ENCODE data around the gene TFAP2B.

The TFAP2B gene

DNA sequence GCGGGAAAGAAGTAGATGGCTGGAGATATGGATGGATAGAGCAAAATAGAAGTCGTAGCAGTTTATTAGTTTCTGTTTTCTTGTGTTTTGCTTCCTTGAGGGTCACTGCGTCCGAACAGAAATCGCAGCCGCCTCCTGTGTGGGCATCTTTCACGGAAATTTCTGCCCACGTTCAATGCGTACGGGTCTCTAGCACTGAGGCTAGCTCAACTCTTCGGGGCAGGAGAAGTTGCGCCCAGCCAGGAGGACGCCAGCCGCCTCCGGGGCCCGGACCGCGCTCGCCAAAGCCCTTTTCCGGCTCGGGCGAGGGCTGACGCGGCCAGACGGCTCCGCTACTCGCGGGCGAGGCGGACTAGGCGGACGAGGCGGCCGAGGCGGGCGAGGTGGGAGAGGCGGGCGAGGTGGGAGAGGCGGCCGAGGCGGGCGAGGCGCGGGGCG is 814 bp downstream of the TFAP2B start:
- H3K4me3 ChIP-seq, result no peak overlapping the region
- peaks cover 68% of the 10 kb centered on the region for H3K27me3 ChIP-seq (ENCODE audit: low read depth)
- no peaks in the 10 kb centered on the region for H3K36me3 ChIP-seq (replicated peaks)
- H3K4me1 ChIP-seq, result no peaks in the 10 kb centered on the region
- H3K9me3 ChIP-seq, result no peaks in the 10 kb centered on the region
- no peak for DNase-seq (ENCODE audit: low spot score in 2 of 2)
- in situ Hi-C loops (cut with MboI; ENCODE audit: low sequenced_read_pairs), result no loop called here

DNA sequence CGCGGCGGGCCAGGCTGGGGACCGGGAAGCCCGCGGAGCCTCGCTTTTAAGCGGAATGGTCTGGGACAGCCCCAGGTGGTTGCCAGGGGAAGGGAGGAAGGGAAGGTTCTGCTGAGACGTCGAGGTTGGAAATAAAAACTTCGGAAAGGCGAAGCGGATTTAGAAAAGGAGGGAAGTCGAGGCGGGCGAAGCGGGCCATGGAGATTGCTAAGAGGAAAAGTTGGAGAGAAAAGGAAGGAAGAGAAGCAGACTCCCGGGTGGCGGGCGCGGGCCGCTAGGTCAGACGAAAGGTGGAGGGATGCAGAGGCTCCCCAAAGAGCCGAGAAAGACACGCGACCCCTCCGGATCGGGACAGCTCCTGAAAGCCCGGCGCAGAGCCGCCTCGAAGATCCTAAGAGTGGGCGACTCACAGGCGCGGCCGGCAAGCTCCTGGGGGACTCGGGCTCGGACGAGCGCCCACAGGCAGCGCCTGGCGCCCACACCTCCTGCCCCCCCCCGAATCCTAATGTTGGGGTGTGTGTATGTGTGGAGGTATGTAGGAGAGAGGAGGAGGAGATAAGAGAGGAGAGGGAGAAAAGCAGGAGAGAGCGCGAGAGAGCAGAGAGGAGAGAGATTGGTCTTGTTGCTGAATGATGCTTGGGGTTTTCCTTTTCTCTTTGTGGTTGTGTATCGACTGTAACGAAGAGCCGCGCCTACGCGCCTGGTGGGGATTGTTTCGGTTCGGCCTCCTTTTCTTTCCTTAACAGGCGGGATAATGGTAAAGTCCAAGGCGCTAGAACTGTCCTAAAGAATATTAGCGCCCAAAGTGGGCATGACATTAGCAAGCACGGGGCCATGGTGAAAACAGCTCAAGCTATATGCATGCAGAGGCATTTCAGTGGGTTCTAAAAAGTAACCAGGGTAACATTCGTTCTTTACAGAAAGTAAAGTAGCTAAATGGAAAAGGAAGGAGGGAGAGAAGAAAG is 1.5 kb downstream of the TFAP2B start:
- Histone ChIP-seq H3K4me3 (no peak overlapping the region), H3K27me3 (ENCODE audit: low read depth) (peaks cover 74% of the 10 kb centered on the region), H3K9me3 (no peaks in the 10 kb centered on the region), H3K4me1 (no peaks in the 10 kb centered on the region), H3K36me3 (replicated peaks) (no peaks in the 10 kb centered on the region)
- no peak for DNase-seq (ENCODE audit: low spot score in 2 of 2)
- in situ Hi-C loops (cut with MboI; ENCODE audit: low sequenced_read_pairs), result no loop called here

DNA sequence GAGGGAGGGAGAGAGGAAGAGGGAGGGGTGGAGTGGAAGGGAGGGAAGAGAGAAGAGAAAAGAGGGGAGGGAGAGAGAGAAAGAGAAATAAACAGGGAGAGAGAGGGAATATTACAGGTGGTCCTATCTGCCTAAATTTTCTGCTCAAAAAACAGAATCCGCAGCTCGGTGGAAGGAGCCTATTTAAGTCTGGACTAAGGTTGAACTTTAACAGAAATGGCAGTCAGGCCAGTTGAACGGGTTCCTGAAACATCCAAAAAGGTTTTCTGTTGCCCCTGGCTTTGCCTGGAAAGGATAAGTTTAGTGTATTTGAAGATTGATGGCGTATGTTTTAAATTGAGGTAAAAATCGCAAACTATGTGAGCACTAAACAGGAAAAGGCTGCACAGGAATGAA is 2.2 kb downstream of the TFAP2B start:
- no peaks in the 10 kb centered on the region for H3K9me3 ChIP-seq
- H3K27me3 ChIP-seq (ENCODE audit: low read depth), result peaks cover 80% of the 10 kb centered on the region
- H3K4me1 ChIP-seq, result no peaks in the 10 kb centered on the region
- in situ Hi-C loops (cut with MboI; ENCODE audit: low sequenced_read_pairs), result no loop called here
- no peaks in the 10 kb centered on the region for H3K36me3 ChIP-seq (replicated peaks)
- H3K4me3 ChIP-seq, result no peak overlapping the region
- DNase-seq (ENCODE audit: low spot score in 2 of 2), result no peak

DNA sequence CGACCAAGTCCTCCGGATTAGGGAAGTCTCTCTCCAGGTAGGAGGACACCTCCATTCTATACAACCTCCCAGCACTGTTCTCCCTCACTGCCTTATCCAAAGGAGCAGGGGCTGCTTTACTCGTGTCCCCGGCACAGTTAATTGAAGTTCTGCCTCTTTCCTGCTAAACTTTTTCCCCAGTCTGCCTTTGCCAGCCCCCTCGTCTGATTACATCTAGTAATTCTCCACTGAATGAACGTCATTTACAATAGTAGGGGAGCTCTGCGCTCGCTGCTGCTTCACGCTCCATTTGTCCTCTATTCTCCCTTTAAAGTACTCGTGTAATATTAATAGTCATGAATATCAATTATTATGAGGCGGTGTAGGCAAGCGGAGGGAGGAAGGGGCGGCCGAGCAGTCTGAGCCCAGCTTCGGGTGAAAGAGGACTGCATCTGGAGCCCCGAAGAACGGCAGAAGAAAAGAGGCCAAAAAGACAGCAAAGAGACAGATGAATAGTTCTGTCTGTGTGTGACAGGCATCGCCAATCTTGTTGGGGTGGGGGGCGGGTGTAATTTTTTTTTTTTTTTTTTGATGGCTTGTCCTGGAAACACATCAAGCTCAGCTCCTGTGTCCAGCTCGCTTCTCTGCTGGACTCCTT is 2.9 kb downstream of the TFAP2B start:
- in situ Hi-C loops (cut with MboI; ENCODE audit: low sequenced_read_pairs), result no loop called here
- no peaks in the 10 kb centered on the region for H3K36me3 ChIP-seq (replicated peaks)
- H3K9me3 ChIP-seq, result no peaks in the 10 kb centered on the region
- no peaks in the 10 kb centered on the region for H3K4me1 ChIP-seq
- no peak overlapping the region for H3K4me3 ChIP-seq
- no peak for DNase-seq (ENCODE audit: low spot score in 2 of 2)
- H3K27me3 ChIP-seq (ENCODE audit: low read depth), result peaks cover 84% of the 10 kb centered on the region

DNA sequence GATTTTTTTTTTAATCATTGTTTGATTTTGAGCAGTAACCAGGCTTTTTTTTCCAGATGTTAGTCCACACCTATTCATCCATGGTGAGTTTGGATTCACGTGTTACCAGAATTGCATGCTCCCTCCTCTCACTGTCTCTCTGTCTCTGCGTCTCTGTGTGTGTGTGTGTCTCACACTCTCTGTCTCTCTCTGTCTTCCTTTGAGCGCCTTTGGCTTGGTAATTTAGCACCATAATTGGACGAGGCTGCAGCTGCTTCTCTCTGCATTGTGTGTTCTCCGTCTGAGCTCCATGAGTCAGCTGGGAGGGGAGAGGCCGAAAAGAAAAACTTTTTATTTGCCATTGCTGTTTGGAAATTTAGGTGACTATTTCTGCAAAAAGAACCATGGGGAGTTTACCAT is 3.4 kb downstream of the TFAP2B start:
- no peaks in the 10 kb centered on the region for H3K9me3 ChIP-seq
- in situ Hi-C loops (cut with MboI; ENCODE audit: low sequenced_read_pairs), result no loop called here
- H3K36me3 ChIP-seq (replicated peaks), result no peaks in the 10 kb centered on the region
- no peak for DNase-seq (ENCODE audit: low spot score in 2 of 2)
- H3K4me3 ChIP-seq, result no peak overlapping the region
- peaks cover 83% of the 10 kb centered on the region for H3K27me3 ChIP-seq (ENCODE audit: low read depth)
- H3K4me1 ChIP-seq, result no peaks in the 10 kb centered on the region

DNA sequence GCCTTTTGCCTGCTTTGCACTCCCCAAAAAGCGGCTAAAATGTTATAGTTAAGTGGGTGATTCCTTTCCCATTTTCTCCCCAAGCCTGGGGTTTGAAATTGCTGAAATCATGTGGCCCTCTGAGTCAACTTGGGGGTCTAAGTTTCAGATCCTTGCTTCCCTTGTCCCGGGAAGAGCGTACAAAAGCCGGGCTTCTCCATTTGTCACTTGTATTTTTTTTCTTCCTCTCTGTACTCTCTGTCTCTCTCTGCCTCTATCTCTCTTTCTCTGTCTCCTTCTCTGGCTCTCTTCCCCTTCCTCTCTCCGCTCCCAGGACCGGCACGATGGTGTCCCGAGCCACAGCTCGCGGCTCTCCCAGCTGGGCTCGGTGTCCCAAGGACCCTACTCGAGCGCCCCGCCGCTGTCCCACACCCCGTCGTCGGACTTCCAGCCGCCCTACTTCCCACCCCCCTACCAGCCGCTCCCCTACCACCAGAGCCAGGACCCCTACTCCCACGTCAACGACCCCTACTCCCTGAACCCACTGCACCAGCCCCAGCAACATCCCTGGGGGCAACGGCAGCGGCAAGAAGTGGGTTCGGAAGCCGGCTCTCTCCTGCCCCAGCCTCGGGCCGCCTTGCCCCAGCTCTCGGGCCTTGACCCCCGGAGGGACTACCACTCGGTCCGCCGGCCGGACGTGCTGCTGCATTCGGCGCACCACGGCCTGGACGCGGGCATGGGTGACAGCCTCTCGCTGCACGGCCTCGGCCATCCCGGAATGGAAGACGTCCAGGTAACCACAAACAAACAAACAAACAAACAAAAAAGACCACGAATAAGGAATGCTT is 4.6 kb downstream of the TFAP2B start:
- no peak for DNase-seq (ENCODE audit: low spot score in 2 of 2)
- no peaks in the 10 kb centered on the region for H3K4me1 ChIP-seq
- H3K9me3 ChIP-seq, result no peaks in the 10 kb centered on the region
- in situ Hi-C loops (cut with MboI; ENCODE audit: low sequenced_read_pairs), result no loop called here
- H3K27me3 ChIP-seq (ENCODE audit: low read depth), result peaks cover 76% of the 10 kb centered on the region
- H3K36me3 ChIP-seq (replicated peaks), result no peaks in the 10 kb centered on the region
- H3K4me3 ChIP-seq, result no peak overlapping the region

DNA sequence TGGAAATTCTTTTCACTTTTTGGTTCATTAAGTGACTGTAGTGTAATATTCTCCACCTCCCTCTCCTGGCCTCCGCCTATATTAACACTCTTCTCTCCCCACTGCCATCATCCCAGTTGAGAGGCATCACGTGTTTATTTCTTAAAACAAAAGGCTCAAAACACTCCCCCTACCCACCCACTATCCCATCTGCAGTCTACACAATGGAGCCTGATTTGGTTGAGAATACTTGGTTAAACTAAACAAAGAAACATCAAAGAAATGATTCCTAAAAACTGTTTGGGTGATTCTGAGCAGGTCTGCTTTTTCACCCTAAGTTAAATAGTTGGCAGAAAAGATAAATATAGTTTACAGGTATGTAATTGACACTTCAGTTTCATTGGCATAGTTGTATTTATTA is 5.9 kb downstream of the TFAP2B start:
- Histone ChIP-seq H3K4me3 (no peak overlapping the region), H3K27me3 (ENCODE audit: low read depth) (peaks cover 66% of the 10 kb centered on the region), H3K9me3 (no peaks in the 10 kb centered on the region), H3K36me3 (replicated peaks) (no peaks in the 10 kb centered on the region), H3K4me1 (no peaks in the 10 kb centered on the region)
- no peak for DNase-seq (ENCODE audit: low spot score in 2 of 2)
- in situ Hi-C loops (cut with MboI; ENCODE audit: low sequenced_read_pairs), result no loop called here

DNA sequence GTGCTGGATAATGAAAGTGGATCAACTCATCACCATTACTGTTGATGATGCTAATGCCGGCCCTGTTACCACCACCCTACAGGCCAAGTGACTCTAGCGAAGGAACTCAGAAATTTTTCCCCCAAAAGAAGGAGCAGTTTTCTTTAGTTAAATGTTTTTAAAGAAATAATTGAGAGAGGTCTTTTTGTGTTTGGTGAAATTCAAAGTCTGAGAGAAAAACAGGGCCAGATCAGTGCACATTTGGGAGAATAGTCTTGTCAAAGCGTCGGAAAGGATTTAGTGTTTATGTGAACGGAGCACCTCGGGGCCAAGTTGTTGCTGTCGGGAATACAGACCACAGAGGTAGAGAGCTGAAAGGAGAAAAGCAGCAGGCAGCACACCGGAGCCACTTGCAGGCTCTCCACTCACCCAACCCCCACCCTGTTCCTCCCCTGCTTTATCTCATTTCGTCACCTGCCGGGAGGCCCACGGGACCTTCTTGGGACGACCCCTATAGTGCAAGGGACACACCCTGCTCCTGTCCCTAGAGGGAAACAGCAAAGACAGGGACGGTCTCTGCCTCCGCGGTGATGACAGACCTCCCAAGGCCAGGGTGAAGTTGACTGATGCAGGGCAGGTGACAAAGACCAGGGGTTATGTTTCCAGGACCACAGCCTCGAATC is 6.8 kb downstream of the TFAP2B start:
- Histone ChIP-seq H3K27me3 (ENCODE audit: low read depth) (peaks cover 56% of the 10 kb centered on the region), H3K4me1 (no peaks in the 10 kb centered on the region), H3K36me3 (replicated peaks) (no peaks in the 10 kb centered on the region), H3K9me3 (no peaks in the 10 kb centered on the region), H3K4me3 (no peak overlapping the region)
- no peak for DNase-seq (ENCODE audit: low spot score in 2 of 2)
- in situ Hi-C loops (cut with MboI; ENCODE audit: low sequenced_read_pairs), result no loop called here

DNA sequence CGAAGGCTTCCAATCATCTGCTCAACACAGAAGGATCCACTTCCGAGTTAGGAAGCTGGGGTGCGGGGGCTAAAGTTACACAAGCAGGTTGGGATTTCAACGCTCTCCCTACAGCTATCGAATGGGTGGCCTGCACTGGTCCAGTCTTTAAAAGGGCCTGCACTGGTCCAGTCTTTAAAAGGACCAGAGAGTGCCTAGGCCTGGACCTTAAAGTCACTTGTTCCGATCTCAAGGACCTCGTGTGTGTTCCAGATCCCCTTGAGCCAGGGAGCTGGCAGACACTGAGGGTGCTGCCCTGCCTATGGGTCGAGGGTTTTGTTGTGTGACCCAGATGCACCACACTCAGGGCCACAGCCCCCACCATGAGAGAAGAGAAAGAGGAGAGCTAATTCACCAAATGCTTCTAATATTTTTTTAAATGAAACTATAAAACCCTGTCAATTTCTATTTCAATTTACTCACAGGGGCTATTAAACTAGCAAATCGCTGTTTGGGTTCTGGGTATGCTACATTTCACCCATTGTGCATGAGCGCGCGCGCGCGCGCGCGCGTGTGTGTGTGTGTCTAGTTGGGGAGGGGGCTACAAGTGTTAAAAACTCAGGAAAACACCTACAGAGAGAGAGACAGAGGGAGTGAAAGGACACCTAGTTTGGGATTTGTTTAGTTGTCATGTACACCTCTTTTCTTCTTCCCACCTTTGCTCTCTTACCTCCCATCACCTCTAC is 7.5 kb downstream of the TFAP2B start:
- in situ Hi-C loops (cut with MboI; ENCODE audit: low sequenced_read_pairs), result no loop called here
- no peak overlapping the region for H3K4me3 ChIP-seq
- DNase-seq (ENCODE audit: low spot score in 2 of 2), result no peak
- peaks cover 49% of the 10 kb centered on the region for H3K27me3 ChIP-seq (ENCODE audit: low read depth)
- H3K9me3 ChIP-seq, result no peaks in the 10 kb centered on the region
- no peaks in the 10 kb centered on the region for H3K4me1 ChIP-seq
- H3K36me3 ChIP-seq (replicated peaks), result no peaks in the 10 kb centered on the region

DNA sequence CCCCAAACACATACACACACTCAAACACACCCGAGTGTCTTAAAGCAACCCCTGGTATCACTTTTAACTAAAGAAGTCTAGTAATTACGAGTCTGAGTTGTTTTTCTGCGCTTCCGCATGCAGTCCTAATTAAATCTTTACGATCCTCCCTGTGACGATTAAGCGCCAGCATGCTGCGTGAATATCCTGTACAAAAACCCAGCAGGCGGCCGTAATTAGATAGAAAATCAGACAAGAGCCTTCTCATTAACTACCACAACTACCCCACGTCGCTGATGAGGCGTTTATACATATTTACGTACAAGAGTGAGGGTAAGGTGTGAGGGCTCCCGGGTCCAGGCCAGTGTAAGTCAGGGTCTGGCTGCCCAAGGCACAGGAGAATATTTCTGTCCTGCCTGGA is 8.1 kb downstream of the TFAP2B start:
- Histone ChIP-seq H3K36me3 (replicated peaks) (no peaks in the 10 kb centered on the region), H3K27me3 (ENCODE audit: low read depth) (peaks cover 46% of the 10 kb centered on the region), H3K4me1 (no peaks in the 10 kb centered on the region), H3K9me3 (no peaks in the 10 kb centered on the region), H3K4me3 (no peak overlapping the region)
- in situ Hi-C loops (cut with MboI; ENCODE audit: low sequenced_read_pairs), result no loop called here
- no peak for DNase-seq (ENCODE audit: low spot score in 2 of 2)

DNA sequence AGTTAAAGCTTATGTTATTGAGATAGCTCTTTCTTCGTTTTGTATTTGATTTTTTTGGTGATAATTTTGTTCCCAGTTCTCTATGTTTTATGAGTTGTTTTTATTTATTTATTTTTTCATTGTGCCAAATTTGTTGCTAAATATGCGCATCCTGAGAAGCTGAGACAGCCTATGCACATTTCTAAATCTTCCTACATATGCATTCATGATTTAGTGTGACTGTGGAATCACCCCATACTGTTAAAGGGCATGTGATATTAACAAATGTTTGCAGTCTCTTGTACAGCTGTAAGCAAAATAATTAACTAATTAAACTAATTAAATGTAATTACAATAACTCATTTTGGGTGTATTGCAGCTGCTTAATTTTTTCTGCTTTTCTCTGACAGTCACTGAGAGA is 10.4 kb downstream of the TFAP2B start:
- in situ Hi-C loops (cut with MboI; ENCODE audit: low sequenced_read_pairs), result no loop called here
- no peak for DNase-seq (ENCODE audit: low spot score in 2 of 2)
- H3K9me3 ChIP-seq, result no peaks in the 10 kb centered on the region
- H3K27me3 ChIP-seq (ENCODE audit: low read depth), result peaks cover 27% of the 10 kb centered on the region
- H3K4me3 ChIP-seq, result no peak overlapping the region
- H3K36me3 ChIP-seq (replicated peaks), result no peaks in the 10 kb centered on the region
- H3K4me1 ChIP-seq, result no peaks in the 10 kb centered on the region

DNA sequence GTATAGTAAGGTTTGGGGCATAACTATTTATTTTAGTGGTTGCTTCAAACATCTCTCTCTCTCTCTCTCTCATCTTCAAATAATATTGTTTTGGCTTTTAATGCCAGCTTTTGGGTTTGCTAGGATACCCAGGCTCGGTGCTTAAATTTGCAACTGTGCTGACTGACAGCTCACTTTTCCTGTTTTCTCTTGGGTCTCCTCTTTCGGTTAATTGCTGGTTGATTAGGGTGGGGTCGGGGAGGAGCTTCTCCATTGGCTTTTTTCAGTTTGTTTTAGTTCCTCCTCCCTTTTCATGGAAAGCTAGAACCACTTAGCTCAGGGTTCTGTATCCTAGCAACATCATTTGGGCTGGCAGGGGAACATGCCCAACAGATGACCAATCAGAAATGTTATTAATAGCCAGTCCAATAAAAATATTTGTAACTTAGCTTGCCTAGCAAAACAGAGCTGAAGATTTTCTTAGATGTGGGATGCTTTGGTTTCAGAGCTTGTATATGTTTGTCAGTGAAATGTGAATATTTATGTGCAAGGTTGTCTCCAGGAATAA is 11.3 kb downstream of the TFAP2B start:
- DNase-seq (ENCODE audit: low spot score in 2 of 2), result no peak
- Histone ChIP-seq H3K27me3 (ENCODE audit: low read depth) (peaks cover 20% of the 10 kb centered on the region), H3K9me3 (no peaks in the 10 kb centered on the region), H3K4me3 (no peak overlapping the region), H3K4me1 (no peaks in the 10 kb centered on the region), H3K36me3 (replicated peaks) (no peaks in the 10 kb centered on the region)
- in situ Hi-C loops (cut with MboI; ENCODE audit: low sequenced_read_pairs), result no loop called here

DNA sequence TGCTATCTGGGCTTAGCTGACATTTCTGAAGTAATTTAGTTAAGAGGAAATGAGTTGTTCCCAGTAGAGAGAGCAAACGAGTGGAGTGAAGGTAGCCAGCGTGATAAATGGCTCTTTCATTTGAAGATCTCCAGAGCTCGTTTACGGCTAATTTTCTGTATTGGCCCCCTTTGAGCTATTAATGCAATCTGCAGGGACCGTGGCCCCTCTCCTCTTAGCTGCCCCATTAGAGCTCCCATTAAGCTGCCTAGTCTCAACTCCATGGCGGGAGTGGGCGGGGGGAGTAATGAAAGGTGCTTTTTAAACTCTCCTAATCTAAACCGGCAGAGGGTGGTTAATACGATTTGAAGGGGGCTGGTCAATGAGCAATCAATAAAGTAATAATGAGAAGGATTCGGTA is 12.5 kb downstream of the TFAP2B start:
- Histone ChIP-seq H3K36me3 (replicated peaks) (no peaks in the 10 kb centered on the region), H3K4me1 (no peaks in the 10 kb centered on the region), H3K4me3 (no peak overlapping the region), H3K27me3 (ENCODE audit: low read depth) (peaks cover 10% of the 10 kb centered on the region), H3K9me3 (no peaks in the 10 kb centered on the region)
- in situ Hi-C loops (cut with MboI; ENCODE audit: low sequenced_read_pairs), result no loop called here
- DNase-seq (ENCODE audit: low spot score in 2 of 2), result no peak
